ENCODE results near the gene TRAPPC10. TPM values are rescaled to one million over a fixed set of nuclear protein-coding genes. Genes with fewer than 3 reads are reported as not detected.

The TRAPPC10 gene
- polyA plus RNA-seq, 5 donors: 22.9 to 28.2 (median 26.6) TPM

DNA sequence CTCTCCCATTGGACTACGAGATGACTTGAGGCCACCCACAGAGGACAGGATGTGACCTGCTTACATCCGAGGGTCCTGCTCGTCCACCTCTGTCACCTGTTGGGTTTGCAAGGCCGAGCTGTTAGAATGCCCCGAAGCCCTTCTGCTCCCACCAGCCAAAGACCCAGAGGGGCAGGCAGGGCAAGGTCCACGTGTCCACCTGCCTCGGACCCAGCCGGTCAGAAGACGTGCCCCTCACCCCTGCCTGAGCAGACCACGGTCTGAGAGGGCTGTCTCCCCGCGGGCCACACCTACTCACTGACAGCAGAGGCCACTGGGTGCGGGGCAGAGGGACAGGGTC, 30.3 kb upstream of the TRAPPC10 start:
- no peak for DNase-seq

DNA sequence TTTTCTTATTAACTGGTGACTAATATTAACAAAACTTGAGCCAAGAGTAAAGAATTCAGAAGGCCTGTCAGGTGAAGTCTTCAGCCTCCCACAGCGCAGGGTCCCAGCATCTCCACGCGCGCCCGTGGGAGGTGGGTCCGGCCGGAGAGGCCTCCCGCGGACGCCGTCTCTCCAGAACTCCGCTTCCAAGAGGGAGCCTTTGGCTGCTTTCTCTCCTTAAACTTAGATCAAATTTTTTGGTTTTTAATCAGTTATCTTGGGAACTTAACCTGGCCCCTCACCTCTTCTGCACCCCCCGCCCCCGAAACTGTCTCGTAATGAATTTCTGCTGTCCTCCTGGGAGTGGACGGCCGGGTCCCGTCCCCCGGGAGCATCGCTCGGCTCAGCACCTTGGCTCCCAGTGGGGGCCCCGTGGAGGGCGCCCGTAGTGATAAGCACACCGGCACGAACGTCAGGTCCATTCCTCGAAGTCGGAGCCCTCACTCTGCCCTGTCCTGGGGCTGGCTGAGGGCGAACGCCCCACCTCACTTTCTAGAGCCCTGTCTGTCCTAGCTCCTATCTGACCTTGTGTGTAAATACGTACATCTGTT, 29.5 kb upstream of the TRAPPC10 start:
- no peak for DNase-seq

GRCh38 chr21:43983390-43983789, 28.7 kb upstream of the TRAPPC10 start:
- DNase-seq: no peak

DNA sequence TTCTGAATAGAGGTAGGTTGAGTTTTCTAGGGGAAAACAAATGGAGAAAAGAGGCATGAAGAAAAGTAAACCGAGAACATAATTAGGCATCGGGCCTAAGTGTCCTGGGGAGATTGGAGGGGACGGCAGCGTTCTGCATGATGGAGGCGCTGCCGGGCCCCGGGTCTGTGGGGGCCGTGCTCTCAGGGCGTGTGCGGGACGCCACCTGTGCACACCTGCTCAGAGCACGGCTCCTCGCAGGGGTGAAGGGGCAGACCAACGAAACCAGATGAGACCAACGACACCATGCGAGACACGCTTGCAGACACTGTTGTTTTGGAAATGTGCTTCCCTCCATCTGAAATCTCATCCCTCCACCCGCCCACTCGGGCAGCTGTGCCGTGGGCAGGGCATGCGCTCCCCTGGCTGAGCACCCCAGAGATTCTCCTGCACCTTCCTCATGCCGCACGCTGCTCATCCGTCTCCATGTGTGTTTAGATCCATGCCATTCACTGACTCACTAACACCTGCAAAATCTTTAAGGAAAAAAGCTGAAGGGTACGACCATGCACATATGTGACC, 28.2 kb upstream of the TRAPPC10 start:
- no peak for DNase-seq

DNA sequence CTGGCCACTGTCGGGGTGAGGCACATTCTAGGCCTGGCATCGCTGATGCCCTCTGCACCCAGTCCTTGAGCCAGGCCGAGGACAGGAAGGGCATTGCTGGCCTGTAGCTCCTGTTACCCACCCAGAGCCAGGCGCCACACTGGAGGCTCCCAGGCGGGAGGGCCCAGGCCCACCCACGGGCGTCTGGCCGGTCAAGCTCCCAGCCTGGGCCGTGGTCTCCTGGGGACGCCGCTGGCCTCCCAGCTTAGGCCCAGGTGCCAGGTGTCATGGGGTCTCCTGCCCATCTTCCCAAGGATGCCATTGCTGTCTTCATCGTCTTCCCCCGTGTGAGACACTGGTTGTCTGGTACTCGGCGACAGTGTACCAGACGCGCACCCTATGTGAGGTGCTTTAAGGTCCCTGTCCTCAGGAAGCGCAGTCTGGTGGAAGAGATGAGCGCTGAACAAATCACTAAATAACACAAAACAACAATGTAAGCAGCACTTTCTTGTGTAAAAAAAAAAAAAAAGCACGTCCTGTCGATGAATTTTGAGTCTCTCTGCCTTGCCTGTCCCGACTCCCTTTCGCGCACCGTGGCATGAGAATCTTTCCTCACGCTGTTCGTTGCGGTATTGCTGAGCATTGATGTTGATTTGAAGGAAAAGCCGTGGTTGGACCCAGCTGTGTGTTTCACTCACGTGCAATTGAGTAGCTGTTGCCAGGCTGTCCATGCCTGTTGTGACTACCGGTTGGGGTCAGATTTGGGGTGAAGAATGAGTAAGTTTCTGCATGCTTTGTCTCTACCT, 27.0 kb upstream of the TRAPPC10 start:
- no peak for DNase-seq

GRCh38 chr21:43985690-43986251, 26.3 kb upstream of the TRAPPC10 start:
- DNase-seq: no peak

- DNase-seq: no peak
Measured at GRCh38 chr21:43986544-43987451, 25.3 kb upstream of the TRAPPC10 start.

GRCh38 chr21:43987509-43987908, 24.6 kb upstream of the TRAPPC10 start:
- DNase-seq: no peak

DNA sequence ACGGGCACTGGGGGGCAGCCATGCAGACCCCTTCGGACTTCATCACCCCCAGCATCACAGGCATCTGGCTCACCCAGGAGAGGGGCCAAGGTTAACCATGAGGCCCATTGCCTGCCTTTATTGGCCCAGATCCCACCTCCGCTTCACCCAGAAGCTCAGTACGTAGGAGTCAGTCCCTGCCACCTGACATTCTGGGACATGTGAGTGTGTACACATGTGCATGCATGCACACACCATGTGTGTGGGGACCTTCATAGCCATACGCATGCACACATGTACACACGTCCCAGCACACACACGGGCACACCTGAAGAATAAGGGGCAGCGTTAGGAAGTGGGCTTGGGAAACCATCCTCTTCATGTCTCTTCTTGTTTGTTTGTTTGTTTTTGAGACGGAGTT, 24.1 kb upstream of the TRAPPC10 start:
- no peak for DNase-seq

GRCh38 chr21:43988506-43989230, 23.4 kb upstream of the TRAPPC10 start:
- no peak for DNase-seq

- DNase-seq: no peak
Measured at GRCh38 chr21:43989401-43989800, 22.7 kb upstream of the TRAPPC10 start.

GRCh38 chr21:43991447-43991991, 20.6 kb upstream of the TRAPPC10 start:
- no peak for DNase-seq

- DNase-seq: no peak
Measured at GRCh38 chr21:43992121-43992520, 20.0 kb upstream of the TRAPPC10 start.

DNA sequence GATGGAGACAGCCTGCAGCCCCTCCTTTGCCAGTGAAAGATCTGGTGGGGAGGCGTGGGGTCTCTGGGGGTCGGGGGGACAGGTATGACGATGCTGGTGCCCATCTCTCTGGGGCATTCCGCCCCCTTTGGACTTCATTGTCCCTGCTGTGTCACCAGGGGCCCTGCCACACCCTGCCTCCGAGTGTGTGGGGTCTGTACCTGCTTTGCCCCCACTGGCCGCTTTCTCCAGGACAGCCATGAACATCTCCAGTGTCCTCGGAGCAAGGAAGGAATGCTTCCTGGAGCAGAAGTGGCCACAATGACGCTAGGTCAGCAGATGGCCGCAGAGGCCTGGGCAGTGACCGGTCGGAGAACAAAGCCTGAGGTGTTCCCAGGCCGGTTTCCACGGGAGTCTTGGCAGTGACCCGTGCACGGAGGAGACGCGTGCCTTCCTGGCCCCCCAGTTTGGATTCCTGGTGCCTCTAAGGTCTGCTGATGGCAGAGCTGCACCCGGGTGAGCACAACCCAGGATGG, 18.6 kb upstream of the TRAPPC10 start:
- DNase-seq: no peak

GRCh38 chr21:43994085-43994484, 18.0 kb upstream of the TRAPPC10 start:
- DNase-seq: no peak

GRCh38 chr21:43994646-43995045, 17.5 kb upstream of the TRAPPC10 start:
- DNase-seq: no peak

DNA sequence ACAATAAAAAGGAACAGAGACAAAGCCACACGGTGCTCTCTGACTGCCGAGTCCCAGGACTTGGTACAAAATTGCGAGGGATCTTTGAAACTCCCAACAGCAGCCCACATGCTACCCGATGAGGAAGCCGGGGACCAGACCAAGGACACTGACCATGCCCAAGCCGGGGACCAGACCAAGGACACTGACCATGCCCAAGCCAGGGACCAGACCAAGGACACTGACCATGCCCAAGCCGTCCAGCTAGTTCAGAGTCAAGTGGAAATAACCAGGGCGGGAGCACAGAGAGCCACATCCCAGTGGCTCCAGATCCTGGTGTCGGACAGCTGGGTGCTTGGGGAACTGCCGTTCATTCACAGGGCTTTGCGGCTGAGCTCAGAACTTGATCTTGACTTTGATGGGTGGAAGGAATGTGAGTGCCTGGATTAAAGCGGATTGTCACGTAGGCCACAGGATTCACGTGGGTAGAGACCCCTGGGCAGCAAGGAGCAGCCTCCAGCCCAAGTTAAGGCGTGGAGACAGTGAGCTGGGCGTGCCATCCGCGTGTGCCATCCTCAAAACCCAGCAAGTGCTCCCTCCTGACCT, 16.5 kb upstream of the TRAPPC10 start:
- no peak for DNase-seq

GRCh38 chr21:43997766-43998742, 14.1 kb upstream of the TRAPPC10 start:
- no peak for DNase-seq

DNA sequence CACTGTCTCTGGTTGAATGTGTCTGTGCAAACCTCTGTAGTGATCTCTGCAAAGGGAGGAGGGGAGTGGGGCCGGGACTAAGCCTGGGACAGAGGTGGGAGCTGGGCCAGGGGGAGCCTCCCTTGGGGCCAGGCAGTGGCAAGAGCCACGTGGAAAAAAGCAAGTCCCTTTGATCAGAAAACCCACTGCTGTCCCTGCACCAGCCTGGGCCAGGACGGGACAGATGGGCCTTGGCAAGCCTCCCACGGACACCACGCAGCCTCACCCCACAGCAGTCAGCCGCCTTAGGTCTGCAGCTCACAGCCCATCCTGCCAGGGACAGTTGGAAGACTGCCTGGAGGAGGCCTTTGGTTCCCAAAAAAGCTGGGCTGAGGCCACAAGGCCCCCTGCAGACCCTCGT, 11.7 kb upstream of the TRAPPC10 start:
- no peak for DNase-seq

Measured in right lung (tissue), 5 donors.